CD4-positive, alpha-beta T cell treated with Interleukin-6 for 4 hours (primary cell): Measurements from ENCODE around the gene ABCC3.

Source experiments
- DNase-seq: peaks from one replicate; pipeline ENCODE4 v3.0.0-alpha.2; 2020; ENCODE audit warnings: mixed read lengths

ABCC3 gene

GRCh38 chr17:50649042-50649908 lies 14.6 kb downstream of the ABCC3 start:
- DNase-seq: no peak

DNA sequence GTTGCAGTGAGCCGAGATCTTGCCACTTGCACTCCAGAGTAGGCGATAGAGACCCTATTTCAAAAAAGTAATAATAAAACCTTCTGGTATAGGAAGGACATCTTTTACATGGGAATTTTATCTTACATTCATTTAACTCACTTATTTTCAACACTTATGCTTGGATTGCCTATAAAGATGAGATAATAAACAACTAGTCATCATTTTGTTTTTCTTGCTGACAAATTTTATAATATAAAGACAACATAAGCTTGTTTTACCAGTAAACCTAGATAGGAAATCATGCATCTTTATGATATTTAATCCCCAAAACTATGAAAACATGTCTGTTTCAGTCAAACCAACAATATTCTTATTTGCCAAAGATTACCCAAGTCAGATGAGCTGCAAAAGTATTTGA lies 17.0 kb downstream of the ABCC3 start:
- no peak for DNase-seq

DNA sequence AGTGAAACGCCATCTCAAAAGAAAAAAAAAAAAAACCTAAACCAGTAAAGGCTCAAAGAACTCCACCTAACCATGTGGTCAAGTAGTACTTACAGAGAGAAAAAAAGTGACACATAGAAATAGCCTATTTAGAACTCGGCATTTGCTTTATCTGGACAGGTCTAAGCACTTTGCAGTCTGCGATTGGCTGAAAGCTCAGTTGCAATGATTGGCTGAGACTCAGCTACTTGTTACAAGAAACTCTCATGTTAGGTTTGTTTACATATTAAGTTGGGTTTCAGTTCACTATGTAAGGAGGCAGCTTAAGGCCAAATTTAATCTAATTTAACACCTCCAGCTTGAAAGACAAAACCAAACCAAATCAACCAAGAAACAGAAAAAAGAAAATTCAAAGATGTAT lies 19.1 kb downstream of the ABCC3 start:
- no peak for DNase-seq

DNA sequence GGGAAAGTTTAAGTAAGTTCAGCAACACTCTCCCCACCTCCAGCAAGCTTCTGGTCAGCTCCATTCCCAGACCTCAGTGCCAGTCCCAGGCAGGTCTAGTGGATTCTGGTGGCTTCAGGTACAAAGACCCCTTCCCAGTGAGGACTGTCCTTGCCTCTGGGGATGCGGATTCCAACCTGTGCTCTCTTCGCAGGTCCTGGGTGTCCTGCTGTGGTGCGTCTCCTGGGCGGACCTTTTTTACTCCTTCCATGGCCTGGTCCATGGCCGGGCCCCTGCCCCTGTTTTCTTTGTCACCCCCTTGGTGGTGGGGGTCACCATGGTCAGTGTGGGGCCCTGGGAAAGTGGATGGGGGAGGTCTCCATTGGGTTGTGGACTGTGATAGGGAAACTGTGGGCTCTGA lies 21.8 kb downstream of the ABCC3 start:
- no peak for DNase-seq

GRCh38 chr17:50657054-50657453 lies 22.4 kb downstream of the ABCC3 start:
- DNase-seq: no peak

GRCh38 chr17:50657627-50658026 lies 22.9 kb downstream of the ABCC3 start:
- no peak for DNase-seq

- no peak for DNase-seq
Observed at GRCh38 chr17:50658616-50659015, 23.9 kb downstream of the ABCC3 start.

DNA sequence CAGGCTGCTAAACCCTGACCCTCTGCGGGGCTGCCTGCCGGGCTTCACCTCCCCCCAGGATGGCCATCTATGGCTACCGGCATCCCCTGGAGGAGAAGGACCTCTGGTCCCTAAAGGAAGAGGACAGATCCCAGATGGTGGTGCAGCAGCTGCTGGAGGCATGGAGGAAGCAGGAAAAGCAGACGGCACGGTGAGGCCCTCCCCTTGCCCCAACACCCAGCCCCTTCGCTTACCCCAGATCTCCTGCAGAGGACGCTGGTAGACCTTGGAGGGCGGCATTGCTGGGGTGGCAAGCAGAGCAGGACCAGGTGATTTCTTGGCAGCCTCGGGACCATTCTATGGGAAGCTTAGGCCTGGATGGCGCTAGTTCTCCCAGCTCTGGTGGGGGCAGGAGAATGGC lies 24.5 kb downstream of the ABCC3 start:
- no peak for DNase-seq

GRCh38 chr17:50660042-50660886 lies 25.6 kb downstream of the ABCC3 start:
- no peak for DNase-seq

GRCh38 chr17:50660887-50661345 lies 26.2 kb downstream of the ABCC3 start:
- DNase-seq: no peak

DNA sequence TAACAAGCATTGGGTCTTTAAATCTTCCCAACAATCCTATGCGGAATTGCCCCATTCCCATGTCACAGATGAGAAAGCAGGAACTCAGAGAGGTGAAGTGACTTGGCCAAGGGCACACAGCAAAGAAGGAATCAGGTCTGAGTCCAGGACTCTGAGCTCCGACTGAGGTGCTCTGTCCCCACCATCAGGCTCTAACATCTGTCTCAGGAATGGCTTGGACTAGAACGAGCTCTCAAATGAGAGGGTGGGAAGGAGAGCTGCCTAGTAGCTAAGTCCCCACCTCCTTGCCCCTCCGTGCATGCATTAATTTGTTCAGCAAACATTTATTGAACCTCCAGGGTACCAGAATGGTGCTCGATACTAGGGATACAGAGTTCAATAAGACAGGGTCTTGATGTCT lies 26.7 kb downstream of the ABCC3 start:
- DNase-seq: no peak

DNA sequence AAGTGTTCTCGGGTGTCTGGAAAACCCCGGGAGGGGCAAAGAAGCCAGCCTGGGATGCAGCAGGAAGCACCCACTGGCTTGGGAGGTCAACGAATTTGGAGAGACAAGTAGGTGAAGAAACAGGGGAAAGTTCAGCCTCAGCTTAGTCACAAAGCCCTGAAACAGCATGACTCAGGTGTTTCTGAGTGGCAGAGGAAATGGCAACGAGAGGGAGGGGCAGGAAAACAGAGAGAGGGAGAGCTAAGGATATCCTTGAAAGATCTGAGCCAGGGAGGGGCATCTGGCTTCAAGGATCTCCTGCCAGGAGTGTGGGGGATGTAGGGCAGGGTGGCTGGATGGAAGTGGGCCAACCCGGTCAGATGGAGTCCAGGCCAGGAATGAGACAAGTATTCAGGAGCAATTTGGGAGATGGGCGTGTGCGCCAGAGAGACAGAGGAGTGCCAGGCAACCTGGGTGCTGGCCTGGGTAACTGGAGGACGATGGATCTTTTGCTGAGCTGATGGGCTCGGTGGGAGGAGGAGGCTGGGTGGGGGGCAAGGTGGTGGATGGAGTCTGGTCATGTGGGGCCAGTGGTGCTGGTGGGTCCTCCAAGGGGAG lies 27.2 kb downstream of the ABCC3 start:
- DNase-seq: no peak

DNA sequence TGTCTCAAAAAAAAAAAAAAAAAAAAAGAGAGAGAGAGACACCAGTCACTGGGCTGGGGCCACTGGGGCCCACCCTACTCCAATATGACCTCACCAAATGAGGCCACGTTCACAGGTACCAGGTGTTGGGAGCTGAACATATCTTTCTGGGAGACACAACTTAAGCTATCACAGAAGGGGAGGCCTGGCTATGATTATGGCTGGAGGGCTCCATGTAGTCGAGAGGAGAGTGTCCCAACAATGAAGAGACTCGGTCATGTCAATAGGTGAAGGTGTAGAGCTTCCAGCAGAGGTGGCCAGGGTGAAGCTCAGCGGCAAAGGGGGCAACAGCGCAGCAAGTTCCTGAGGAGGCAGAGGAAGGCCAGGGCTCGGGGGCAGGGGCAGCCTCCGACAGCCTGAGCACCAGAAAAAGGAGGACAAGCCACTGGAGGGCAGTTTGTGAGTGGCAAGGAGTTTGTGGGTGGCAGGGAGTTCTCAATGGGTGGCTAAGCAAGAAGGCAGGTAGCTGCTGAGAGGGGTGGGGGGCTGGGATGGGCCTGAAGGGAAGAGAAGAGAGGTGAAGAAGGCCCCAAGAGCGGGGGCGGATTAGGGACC lies 28.0 kb downstream of the ABCC3 start:
- no peak for DNase-seq

DNA sequence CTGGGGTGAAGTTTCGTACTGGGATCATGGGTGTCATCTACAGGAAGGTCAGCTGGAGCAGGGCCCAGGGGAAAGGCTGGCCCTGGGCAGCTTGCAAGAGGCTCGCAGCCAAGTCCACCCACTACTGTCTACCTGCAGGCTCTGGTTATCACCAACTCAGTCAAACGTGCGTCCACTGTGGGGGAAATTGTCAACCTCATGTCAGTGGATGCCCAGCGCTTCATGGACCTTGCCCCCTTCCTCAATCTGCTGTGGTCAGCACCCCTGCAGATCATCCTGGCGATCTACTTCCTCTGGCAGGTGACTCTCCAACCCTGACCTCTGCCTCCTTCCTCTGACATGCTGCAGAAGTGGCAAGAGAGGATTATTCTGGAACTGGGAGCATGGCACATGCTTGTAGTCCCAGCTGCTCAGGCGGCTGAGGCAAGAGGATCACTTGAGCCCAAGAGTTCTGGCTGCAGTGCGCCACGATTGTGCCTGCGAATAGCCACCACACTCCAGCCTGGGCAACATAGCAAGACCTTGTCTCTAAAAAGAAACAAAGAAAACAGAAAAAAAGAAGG lies 29.2 kb downstream of the ABCC3 start:
- DNase-seq: no peak

GRCh38 chr17:50664788-50665458 lies 30.2 kb downstream of the ABCC3 start:
- DNase-seq: no peak

- DNase-seq: no peak
Observed at GRCh38 chr17:50665838-50666237, 31.2 kb downstream of the ABCC3 start.

- DNase-seq: no peak
Observed at GRCh38 chr17:50666316-50666715, 31.6 kb downstream of the ABCC3 start.

- no peak for DNase-seq
Observed at GRCh38 chr17:50667259-50668024, 32.8 kb downstream of the ABCC3 start.

- no peak for DNase-seq
Observed at GRCh38 chr17:50668025-50668837, 33.5 kb downstream of the ABCC3 start.

DNA sequence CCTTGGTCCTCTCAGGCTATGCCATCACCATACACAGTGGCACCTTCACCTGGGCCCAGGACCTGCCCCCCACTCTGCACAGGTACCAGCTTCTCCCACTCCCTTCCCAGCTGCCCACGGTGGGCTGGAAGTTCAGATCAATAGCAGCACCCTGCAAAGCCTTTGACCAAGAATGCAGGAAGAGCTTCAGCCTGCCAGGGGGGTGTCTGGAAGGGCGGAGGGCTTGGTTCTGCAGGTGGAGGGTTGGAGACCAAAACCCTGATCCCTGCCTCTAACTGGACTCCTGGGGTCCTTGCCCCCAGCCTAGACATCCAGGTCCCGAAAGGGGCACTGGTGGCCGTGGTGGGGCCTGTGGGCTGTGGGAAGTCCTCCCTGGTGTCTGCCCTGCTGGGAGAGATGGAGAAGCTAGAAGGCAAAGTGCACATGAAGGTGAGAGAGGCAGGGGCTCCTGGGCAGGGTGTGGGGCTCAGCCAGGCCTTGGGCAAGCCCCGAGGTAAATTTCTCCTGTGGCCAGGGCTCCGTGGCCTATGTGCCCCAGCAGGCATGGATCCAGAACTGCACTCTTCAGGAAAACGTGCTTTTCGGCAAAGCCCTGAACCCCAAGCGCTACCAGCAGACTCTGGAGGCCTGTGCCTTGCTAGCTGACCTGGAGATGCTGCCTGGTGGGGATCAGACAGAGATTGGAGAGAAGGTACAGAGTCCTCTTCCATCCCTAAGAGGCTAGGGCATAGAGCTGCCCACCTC lies 34.3 kb downstream of the ABCC3 start:
- DNase-seq: no peak
